A673 (cell line): ENCODE results near the gene ZNF622.

Source experiments
- CTCF ChIP-seq: fragments of 300-800, 200-600 bp; sonication (generic); conservative IDR thresholded peaks from 2 replicates; pipeline ENCODE4 v1.5.1; 2017; ENCODE audit warnings: low read depth, mild to moderate bottlenecking, antibody characterized with exemption, low read length, moderate library complexity, mixed read lengths
- EZH2 ChIP-seq: fragments of 200-600 bp; sonication (generic); IDR thresholded peaks from 2 replicates; pipeline ENCODE4 v1.6.1; 2017; ENCODE audit warnings: borderline replicate concordance, low read depth, mild to moderate bottlenecking, mixed read lengths, antibody characterized with exemption, low read length; ENCODE audit not compliant: poor library complexity, severe bottlenecking

GRCh38 chr5:16454686-16455085 lies 10.9 kb downstream of the ZNF622 start:
- no peak for TF ChIP-seq CTCF
- TF ChIP-seq EZH2: no peak
